Measurements from ENCODE around the gene MIF4GD.
A peak's percentile ranks its signal among the peaks of the same experiment; 100 is the strongest.

The MIF4GD gene, protein sequence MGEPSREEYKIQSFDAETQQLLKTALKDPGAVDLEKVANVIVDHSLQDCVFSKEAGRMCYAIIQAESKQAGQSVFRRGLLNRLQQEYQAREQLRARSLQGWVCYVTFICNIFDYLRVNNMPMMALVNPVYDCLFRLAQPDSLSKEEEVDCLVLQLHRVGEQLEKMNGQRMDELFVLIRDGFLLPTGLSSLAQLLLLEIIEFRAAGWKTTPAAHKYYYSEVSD

DNA sequence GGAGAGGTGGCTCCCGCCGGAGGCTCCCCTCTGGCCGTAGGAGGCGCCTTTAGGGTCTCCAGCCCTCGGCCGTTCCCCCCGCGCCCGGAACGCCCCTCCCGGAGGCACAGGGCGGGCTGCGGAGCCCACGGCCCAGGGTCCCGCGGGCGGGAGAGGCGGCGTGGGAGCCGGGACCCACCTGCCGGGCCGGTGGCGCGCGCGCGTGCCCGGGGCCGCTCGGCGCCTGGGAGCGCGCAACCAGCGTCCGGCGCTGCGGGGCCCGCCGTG, at the start of gene MIF4GD:
TSS of gene MIF4GD (minus strand) at position 266 of the 267 bp plus-strand sequence. CDS start 1,036 bp downstream, outside the sequence.
- no peak for DNase-seq

DNA sequence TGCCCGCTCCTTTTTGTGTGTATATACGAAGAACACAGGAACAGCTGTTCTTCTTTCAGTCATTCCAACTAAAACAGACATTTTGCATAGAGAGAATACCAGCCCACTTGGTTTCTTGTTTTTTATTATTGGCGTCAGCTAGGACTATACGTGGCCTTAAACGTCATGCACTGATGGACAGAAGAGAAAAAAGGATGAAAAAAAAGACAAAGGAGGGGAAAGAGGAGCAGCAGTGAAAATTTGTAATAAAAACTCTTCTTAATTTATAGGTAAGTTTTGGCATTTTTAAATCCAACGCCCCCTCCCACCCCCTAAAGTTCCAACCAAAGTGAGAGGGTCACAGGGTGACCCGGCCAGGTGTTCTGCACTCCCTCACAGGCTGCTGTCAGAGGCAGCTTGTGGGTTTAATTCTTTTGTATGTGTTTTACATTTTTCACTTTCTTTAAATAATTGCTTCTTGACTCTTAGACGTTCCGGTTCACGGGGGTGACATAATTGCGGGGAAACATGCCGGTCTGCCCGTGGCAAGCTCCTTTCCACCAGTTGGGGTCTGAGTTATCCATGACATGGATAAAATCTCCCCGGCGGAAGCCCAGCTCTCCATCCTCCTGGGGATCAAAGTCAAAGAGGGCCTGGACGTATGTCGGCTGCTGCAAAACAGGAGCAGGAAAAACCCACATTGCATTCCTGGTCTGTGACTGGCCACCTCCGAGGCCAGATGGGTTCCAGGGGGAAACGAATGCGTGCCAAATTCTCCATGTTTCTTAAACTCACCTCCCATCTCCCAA, 49.1 kb upstream of the MIF4GD start:
- DNase-seq: no peak

DNA sequence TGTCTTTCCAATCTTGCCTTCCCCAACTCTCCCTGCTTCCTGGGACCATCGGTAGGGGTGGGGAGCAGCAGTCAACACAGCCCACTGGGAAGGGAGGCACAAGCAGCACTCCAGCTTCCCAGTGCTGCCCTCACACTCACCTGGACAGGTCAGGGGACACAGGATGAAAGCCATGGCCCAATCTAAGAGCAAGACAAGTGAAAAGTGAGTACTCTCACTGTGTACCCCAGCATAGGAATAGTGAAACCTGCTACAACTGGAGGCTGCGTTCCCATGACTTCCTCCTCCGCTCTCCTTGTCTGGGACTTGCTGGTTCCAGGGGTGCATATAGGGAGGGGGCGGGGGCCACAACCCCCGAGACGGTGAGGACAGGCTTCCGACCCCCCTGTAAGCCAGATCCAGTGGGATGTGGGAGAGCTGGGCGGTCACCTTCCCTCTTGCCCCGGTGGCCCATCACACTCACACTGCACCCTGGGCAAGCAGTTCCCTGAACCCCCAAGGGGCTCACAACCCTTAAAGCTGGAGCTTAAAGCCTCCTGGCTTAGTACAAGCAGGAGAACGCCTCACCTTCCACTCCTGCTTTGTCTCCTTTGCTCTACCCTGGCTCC, 47.7 kb upstream of the MIF4GD start:
- no peak for DNase-seq

DNA sequence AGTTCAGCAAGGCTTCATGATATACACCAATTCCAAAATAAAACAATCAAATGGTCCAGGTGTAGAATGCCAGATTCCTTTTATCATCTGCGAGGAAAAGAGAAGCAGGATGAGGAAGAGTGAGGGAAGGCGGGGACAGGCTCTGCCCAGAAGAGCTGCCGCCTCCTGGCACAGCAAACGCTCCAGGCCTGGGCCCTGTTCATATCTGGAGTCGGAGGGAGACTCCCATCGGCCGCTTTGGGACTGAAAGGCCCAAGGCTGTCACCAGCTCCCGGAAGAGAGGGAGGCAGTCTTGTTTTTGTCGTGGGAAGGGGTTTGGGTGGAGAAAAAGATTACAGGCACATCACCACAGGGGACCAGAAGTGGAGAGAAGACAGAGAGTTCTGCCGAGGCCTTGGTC, 47.2 kb upstream of the MIF4GD start:
- DNase-seq: no peak

DNA sequence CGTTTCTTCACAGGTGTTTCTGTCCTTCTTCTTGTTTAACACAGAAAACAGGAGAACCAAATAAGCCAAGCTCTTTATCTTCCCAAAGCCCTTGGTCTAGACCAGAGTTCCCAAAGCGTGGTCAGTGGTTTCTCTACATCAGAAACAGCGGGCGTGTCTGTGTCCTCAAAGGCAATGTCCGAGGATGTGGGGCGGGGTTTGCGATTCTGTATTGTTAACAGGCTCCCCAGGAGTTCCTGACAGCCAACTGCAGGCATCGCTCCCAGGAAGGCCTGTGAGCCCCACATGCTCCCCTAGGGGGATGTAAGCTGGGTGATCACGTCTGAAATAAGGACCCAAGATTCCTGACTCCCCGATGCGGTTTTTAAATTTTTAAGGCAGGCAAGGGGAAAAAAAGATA, 46.6 kb upstream of the MIF4GD start:
- DNase-seq: no peak

DNA sequence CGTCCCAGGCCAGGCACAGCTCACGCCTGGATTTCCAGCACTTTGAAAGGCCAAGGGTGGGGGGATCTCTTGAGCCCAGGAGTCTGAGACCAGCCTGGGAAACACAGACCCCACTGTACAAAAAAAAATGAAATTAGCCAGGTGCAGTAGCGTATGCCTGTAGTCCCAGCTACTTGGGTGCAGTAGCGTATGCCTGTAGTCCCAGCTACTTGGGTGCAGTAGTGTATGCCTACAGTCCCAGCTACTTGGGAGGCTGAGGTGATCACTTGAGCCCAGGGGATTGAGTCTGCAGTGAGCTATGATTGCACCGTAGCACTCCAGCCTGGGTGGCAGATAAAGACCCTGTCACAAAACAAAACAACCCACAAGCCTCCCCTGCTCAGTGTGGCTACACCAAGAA, 45.2 kb upstream of the MIF4GD start:
- DNase-seq: no peak

DNA sequence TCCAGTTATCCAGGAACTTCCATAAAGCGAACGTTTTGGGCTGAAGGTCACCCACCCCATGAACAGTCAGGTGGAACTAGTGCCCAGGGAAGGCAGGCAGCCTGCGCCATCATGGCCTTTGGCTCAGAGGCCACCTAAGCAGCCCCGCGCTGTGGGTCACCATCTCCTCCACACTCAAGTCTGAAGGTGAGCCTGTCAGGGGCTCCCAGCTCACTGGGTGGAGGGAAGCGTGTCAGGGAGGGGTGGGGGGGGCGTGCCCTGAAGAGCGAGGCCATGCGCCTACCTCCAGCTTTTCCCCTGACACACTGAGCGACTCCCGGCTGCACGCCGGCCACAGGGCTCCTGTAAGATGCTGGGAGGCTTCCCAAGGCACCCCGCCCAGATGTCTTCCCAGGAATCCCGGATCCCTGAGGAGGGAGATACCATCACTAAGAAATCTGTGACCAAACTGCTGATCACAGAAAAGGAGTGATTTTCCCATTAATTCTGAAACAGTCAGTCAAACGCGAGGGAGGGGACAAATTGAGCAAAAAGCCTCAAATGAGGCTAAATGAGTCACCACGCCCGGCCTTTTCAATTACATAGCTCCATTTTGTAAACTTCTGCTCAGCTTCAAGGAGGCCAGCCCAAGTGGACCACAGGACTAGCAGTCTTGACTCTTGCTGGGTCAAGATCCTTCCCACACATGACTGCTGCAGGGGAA, 44.7 kb upstream of the MIF4GD start:
- DNase-seq: no peak

DNA sequence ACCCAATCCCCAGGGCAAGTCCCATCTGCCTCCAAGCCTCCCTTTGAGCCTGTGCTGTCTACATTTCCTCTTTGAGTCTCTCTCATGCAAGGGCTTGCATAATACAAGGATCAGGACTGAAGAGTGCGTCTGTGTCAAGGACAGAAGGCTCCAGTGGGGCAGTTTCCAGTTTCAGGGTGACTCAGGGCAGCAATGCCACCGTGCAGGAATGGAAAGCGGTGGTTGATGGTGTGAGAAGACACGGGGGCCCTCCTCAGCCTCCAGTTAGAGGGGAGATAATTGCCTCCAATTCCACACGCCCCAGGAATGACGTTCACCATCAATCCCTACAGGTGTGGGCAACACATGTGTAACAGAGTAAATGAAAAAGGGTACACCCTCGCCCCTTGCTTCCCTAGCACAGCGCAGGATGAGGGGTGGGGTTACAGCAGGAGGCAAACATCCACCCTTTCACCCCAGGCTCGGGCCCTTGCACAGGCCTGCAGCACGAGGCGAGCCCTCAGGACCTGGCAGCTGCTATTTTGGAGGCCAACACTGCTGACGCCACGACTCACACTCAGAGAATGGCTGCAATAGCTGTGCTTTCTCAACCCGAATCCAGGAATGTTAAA, 43.0 kb upstream of the MIF4GD start:
- peak in 1 of 2 donors; percentile 60 for DNase-seq

DNA sequence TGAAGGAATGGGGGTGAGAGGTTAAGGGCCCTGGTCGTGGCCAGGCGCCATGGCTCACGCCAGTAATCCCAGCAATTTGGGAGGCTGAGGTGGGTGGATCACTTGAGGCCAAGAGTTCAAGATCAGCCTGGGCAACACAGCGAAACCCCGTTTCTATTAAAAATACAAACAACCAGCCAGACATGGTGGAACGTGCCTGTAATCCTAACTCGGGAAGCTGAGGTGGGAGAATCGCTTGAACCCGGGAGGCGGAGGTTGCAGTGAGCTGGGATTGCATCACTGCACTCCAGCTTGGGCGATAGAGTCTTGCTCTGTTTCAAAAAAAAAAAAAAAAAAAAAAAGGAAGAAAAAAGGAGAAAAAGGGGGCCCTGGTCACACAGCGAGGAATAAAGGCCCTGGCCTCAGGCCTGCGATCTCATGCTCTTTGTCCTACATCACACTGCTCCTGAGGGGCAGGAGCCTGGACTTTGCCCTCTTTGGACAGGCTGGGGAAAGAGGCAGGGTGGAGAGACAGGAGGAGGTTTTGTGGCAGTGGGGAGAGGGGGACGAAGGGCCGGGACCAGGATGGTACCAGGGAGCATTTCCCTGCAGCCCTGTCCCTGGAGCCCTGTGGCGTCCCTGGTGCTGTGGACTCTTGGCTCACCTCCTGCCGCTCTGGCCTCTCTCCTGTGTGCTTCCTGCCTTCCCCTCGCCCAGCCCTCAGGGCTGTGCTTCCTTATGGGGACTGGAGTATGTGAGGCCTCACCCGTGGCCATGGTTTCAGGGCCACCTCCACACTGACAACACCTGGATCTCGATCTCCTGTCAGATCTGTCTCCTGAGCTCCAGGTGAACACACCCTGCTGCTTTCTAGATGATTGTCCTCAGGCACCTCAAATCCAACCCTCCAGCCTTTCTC, 38.0 kb upstream of the MIF4GD start:
- DNase-seq: no peak

DNA sequence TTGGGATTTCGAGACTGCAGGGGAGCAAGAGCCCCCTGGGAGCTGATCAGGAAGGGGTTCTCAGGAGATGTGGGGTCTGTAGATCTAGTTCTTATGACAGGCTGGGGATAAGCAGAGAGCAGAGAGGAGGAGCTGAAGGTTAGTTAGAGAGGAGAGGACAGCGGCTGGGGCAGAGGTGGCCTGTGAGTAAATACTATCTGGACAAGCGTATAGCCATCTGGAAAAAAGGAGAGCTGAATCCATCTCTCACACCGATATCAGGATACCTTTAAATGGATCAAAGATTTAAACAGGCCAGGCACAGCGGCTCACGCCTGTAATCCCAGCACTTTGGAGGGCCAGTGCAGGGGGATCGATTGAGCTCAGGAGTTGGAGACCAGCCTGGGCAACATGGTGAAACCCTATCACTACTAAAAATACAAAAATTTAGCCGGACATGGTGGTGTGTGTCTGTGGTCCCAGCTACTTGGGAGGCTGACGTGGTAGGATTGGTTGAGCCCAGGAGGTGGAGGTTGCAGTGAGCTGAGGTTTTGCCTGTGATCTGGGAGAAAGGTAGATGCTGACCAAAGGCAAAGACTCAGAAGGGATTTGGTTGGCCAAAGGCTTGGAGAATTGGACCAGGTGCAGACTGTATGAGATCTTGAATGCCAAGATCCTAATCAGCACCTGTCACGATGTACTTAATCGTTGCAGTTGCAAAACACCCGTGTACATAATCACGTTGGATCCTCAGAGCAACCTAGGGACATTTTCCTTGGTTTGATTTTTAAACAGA, 37.1 kb upstream of the MIF4GD start:
- DNase-seq: no peak

DNA sequence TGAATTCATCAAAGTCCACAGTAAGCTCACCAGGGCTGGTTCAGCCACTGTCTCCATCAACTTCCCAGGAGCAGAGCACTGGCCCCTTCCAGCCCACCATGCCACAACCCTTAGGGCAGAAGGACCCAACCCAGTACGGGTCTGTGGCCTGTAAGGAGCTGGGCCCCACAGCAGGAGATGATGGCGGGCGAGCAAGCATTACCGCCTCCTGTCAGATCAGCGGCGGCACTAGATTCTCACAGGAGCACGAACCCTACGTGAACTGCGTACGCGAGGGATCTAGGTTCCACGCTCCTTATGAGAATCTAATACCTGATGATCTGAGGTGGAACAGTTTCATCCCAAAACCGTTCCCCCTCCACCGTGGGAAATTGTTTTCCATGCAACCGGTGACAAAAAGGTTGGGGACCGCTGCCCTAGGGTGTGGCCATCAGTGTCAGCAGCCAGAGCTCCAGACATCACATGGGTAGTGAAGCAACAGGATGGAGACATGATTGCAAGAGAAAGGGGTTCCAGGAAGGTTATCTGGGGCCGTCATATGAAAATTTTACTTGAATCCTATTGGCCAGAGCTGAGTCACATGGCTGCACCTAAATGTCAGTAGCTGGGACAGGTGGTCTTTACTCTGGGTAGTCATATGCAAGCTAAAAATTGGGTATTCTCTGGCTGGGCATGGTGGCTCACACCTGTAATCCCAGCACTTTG, 30.6 kb upstream of the MIF4GD start:
- DNase-seq: peak in 1 of 2 donors; percentile 55

DNA sequence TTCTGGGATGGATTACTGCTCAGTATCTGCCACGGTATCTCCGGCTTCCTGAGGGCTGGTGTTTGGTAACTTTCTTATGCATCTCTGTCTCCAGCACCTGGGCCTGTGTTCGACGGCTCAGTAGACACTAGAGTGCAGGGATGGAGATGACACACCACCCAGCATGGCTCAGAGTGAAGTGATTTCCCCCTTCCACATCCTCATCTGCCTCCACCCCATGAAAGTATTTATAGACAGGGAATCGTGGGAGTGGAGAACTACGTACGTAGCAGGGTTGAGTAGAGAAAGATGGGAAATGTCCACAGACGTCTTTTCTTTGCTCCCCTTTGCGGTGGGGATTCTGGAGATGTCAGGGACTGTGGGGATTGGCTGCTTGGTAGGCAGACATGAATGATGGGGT, 30.0 kb upstream of the MIF4GD start:
- DNase-seq: no peak

DNA sequence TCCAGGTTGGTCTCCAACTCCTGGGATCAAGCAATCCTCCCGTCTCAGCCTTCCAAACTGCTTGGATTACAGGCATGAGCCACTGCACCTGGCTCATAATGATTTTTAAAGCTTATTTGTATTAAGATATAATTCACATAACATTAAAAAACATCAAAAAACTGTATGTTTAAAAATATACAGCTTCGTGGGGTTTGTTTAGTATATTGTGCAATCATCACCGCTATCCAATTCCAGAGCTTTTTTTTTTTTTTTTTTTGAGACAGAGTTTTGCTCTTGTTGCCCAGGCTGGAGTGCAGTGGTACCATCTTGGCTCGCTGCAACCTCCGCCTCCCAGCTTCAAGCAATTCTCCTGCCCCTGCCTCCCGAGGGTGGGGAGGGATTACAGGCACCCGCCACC, 29.2 kb upstream of the MIF4GD start:
- no peak for DNase-seq

DNA sequence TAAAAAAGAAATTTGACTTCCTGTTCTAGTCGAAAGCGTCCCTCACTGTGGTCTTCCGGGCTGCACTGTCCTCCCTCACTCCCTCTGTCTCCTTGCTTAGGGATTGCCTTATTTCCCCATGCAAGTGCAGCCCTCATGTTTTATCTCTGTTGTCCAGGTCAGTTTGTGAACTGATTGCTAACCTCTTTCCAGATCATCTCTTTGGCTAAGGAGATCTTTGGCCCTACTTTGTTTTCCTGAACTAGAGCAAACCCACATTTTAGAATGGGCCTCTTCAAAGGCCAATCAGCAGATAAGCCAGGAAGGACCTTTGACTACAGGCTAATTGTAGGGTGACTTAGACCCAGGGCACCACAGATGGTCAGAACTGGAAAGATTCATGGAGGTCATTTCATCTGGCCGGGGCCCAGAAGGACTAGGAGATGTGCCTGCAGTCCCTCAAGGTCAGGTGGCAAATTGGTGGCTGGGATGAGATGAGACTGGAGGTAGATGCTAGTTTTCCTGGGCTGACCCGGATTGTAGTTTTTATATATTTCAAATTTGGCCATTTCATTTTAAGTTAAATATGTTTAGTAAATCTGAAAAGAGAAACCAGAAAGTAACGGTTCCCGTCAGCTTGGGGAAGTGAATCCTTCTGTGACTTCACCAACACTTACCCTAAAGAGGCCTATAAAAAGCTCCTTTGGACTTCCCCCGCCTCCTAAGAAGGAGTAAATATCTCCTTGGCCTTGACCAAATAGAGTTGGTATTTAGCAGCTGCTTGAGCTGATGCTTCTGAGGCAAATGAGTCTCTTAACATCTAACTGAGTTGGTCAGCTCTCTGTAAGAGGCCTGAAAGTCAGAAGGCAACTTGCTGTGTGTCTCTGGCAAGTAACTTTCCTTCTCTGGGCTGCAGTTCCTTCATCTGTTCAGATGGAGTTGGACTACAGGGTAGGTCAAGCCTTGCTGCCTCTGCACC, 24.4 kb upstream of the MIF4GD start:
- DNase-seq: peak; percentile 19 to 59

DNA sequence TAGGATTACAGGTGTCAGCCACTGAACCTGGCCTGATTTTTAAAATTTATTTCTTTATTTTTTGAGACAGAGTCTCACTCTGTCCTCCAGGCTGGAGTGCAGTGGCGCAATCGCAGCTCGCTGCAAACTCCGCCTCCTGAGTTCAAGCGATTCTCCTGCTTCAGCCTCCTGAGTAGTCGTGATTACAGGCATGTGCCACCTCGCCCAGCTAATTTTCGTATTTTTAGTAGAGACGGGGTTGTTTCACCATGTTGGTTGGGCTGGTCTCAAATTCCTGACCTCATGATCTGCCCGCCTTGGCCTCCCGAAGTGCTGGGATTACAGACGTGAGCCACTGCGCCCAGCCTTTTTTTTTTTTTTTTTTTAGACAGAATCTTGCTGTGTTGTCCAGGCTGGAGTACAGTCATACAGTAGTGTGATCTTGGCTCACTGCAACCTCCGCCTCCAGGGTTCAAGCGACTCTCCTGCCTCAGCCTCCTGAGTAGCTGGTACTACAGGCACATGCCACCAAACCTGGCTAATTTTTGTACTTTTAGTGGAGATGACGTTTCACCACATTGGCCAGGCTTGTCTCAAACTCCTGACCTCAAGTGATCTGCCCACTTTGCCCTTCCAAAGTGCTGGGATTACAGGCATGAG, 21.9 kb upstream of the MIF4GD start:
- DNase-seq: peak in 1 of 2 donors; percentile 37

DNA sequence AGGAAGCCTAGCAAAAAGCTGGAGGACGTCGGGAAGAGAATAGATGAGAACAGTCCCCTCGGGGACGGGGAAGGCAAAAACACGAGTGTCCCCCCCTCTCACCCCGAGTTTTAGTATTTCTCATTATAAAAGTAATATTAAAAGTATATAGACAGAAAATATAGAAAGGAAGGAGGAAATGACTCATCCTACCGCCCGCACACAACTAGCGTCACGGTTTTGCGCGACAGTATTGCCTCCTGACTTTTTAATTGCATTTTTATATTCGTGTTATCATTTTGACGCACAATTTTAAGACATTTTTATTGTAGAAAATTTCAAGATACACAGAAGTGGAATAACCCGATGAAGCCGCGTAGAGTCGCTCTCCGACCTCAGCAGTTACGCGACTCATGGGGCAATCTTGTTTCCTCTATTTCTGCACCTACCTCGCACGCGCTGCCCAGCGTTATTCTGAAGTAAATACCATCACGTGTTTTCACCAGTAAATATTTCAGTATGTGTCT, 18.9 kb upstream of the MIF4GD start:
- peak; percentile 59 to 75 for DNase-seq

DNA sequence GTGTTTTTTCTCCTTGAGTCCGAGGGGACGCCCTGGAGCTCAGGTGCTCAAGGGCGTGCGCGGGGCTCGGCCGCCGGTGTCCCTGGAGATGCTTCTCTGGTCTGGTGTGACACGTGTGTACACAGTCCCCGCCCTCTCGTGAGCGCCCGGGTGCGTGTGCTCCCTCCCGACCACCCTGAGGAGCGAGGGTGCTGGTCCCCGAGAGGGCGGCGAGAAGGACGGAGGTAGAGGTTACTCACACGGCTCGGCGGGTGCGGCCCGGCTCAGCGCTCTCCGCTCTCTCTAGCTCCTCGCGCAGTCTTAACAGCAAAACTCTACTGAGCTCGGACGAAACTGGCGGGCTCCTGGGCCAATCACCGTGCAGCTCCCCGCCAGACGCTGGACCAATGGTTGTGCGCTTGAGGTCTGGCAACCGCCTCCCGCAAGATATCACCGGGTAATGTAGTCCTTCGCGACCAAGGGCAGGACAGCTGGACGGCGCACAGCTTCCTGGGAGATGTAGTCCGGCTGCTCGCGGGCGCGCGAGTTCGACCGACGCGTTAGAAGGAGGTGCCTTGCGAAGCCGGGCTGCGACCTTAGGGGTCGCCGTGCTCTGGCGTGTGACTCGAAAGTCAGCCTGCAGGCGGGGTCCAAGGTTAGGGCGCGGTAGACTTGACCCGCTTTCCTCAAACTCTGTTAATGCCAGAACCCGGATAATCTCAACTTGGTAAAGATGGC, 18.2 kb upstream of the MIF4GD start, which contains the start of gene SLC25A19:
TSS of gene SLC25A19 (minus strand) at position 319 of the 717 bp plus-strand sequence. CDS start 2,669 bp downstream, outside the sequence.
- DNase-seq: peak; percentile 97 to 98

DNA sequence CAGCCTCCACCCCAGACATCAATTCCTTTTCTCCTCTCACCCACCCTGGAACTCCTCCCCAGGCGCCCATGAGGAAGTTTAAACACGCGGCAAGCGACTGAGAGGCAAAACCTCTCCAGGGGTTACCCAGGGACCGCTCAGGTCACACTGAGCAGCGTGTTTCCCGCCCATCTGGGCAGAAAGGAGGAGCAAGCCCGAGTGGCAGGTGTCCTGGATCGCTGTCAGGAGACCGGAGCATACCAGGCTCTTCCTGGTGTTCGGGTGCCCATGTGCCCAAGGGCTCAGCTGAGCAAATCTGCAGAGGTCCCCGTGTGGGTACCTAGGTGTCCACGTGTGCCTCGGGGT, 17.7 kb upstream of the MIF4GD start:
- peak in 1 of 2 donors; percentile 33 for DNase-seq
